NB4 (cell line): ENCODE measurements around the gene NOS2.

Experiments used
- CTCF ChIP-seq: IDR thresholded peaks from one replicate; pipeline ENCODE4 v1.5.1; 2012; ENCODE audit warnings: low read depth, low read length
- POLR2A ChIP-seq: IDR thresholded peaks from 2 replicates; pipeline ENCODE4 v1.6.1; 2011; ENCODE audit warnings: mild to moderate bottlenecking; ENCODE audit not compliant: insufficient read length; ENCODE audit errors: extremely low read depth

DNA sequence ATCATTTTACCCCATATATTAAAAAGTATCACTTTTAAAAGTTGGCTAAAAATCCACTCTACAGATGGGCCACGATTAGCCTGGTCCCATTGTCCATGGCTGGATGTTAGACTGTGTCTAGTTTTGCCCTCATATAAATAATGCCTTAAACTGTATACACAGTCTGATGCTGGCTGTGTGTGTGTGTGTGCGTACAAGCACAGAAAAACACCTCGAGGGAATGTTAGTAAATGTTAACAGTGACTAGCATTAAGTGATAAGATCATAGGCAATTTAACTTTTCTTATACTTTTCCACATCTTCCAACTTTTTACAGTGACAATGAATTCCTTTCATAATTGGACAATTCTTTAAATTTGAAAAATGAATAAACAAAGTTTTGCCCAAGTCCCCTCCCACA is 8.2 kb downstream of the NOS2 start:
- TF ChIP-seq CTCF (no peak), POLR2A (no peak)
